Psoas muscle (tissue), 8 donors: ENCODE measurements around the gene UBIAD1. TPM values are rescaled to one million over a fixed set of nuclear protein-coding genes. Genes with fewer than 3 reads are reported as not detected.

Source experiments
- ATAC-seq, 4 donors: fragments of 200-7000 bp; cut with Tn5 transposase; one replicate each; pipeline ENCODE4 v1.9.1; 2020; ENCODE audit warnings: moderate library complexity in 3 of 4, mild to moderate bottlenecking in 2 of 4
- DNase-seq, 2 donors: peaks; one replicate each; pipeline ENCODE4 v3.0.0-alpha.2; 2020
- H3K27ac ChIP-seq: fragments of 200-600 bp; one replicate; pipeline ENCODE4 v1.8.0; 2022
- H3K27me3 ChIP-seq, 3 donors: fragments of 200-600 bp in 1 of 3; one replicate each; pipeline versions ENCODE4 v1.6.1 to v1.8.0; 2013 to 2022; ENCODE audit warnings: low read length in 2 of 3, mild to moderate bottlenecking in 2 of 3, moderate library complexity in 1 of 3; ENCODE audit not compliant: insufficient read depth in 3 of 3
- H3K36me3 ChIP-seq, 2 donors: fragments of 200-600 bp in 1 of 2; one replicate each; pipeline versions ENCODE4 v1.6.1 to v1.8.0; 2013 to 2022; ENCODE audit warnings: low read depth in 1 of 2, mild to moderate bottlenecking in 1 of 2, moderate library complexity in 1 of 2; ENCODE audit not compliant: insufficient read depth in 1 of 2
- H3K4me1 ChIP-seq: fragments of 200-600 bp; one replicate; pipeline ENCODE4 v1.8.0; 2022
- H3K4me3 ChIP-seq: fragments of 200-600 bp; one replicate; pipeline ENCODE4 v1.8.0; 2022; ENCODE audit warnings: mild to moderate bottlenecking
- H3K9me3 ChIP-seq: fragments of 200-600 bp; one replicate; pipeline ENCODE4 v1.8.0; 2022
- WGBS, 3 donors: extraction: QIAGEN DNeasy Blood & Tissue Kit; methylation state at CpG; one replicate each; pipeline versions ENCODE4 v1.1.6 to v1.1.7; 2013; 5-methylcytosine and 5-hydroxymethylcytosine counted together
- intact Hi-C, 2 donors: fragments of 100-400 bp; cut with DNase I; formaldehyde crosslinking; loops; one replicate each; pipeline versions ENCODE4 v1.11.0 to v1.14.2; 2022
- polyA plus RNA-seq, 3 donors: library from polyadenylated mRNA; stranded (reverse); fragments of 200-250 nt; gene quantifications; one replicate each; pipeline ENCODE4 v1.2.3, GENCODE V29; 2013
- total RNA-seq, 4 donors: library from RNA; stranded (reverse); fragmentation: NEBNext Ultra II Directional in 2 of 4; extraction: Animal tissue kit (Norgen Biotek cat#: 25700) in 2 of 4; gene quantifications; one replicate each; pipeline versions ENCODE4 v1.2.1 to v1.2.4, GENCODE V29; 2021 to 2023
- TF ChIP-seq, protein P1 (sequence below): fragments of 200-600 bp; IDR thresholded peaks from one replicate; pipeline ENCODE4 v1.8.0; 2022; ENCODE audit warnings: antibody characterized with exemption
- donor health status: healthy with polysubstance abuse.
- donor health status: DM: no; HTN: no; CAD: no; lungs with moderate emphysema.
- donor health status: Bipolar disorder and iron deficiency.
- donor health status: healthy.
- donor health status: DM: yes; HTN: yes; CAD: no.
- donor health status: DM: no; HTN: no; CAD: no.
- donor health status: DM: no; HTN: no; CAD: no.
- donor health status: DM: yes; HTN: yes; CAD: no.

Gene UBIAD1
- total and polyA plus RNA-seq, 7 donors, result 19.0 to 29.4 (median 25.0) TPM

DNA sequence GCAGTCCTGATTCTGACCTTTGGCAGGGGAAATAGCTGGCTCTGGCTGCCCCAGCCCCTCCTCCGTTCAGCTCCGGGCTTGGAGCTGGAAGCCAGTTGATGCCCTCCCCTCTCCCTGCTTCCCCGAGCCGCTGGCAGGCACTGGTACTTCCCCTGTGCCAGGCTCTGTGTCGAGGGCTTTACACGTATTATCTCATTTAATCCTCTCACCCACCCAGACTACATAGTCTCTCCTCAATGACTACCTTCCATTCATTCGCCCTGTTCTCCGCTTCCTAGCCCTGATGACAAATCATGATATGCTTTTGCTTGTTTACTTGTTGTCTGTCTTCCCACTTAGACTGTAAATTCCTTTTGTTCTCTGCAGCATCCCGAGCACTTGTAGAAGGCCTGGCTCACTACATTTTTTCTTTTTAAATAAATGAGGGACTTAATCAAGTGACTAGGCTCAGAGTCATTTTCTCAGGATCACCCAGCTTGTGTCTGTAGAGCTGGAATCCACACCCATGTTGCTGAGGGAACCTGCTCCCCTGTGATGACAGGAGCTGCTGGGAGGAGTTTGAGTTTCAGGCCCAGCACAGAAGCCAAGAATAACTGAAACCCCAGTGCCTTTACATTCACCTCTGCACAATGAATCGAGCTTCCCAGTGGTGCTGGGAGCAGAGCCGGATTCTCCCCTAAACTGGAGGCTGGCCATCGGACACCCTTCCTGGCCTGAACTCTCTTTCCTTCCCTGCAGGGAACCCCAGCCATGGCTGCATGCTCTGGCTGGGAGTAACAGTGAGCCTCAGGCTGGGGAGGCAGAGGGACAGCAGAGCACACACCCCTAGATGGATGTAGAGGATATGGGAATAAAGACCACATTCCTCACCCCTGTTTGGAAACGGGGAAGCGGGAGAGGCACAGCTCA lies 58.3 kb downstream of the UBIAD1 start:
- intact Hi-C loops, result no loop called here
- WGBS, 3 donors, result 63 to 69% (median 66%) methylated on average over 14 of the region's 14 CpGs

DNA sequence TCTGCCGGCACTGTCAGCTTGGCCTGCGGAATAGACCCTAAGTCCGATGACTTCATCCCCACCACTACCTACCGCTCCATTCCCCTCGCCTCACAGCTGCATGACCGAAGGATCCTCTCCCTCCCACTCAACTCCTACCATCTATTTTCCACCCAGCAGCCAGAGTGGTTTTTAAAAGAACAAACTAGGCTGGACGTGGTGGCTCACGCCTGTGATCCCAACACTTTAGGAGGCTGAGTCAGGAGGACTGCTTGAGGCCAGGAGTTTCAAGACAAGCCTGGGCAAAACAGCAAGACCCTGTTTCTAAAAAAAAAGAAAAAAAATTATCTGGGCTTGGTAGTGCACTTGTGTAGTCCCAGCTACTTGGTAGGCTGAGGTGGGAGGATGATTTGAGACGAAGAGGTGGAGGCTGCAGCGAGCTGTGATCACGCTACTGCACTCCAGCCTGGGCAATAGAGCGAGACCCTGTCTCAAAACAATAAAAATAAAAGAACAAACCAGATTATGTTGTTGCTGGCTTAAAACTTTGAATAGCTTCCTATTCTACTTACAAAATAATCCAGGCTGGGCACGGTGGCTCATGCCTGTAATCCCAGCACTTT lies 59.0 kb downstream of the UBIAD1 start:
- H3K27ac ChIP-seq, result no peak overlapping the region
- no peaks in the 10 kb centered on the region for H3K4me1 ChIP-seq
- 84 to 91% (median 89%) methylated on average over 13 of the region's 13 CpGs for WGBS, 3 donors
- TF ChIP-seq, protein P1, sequence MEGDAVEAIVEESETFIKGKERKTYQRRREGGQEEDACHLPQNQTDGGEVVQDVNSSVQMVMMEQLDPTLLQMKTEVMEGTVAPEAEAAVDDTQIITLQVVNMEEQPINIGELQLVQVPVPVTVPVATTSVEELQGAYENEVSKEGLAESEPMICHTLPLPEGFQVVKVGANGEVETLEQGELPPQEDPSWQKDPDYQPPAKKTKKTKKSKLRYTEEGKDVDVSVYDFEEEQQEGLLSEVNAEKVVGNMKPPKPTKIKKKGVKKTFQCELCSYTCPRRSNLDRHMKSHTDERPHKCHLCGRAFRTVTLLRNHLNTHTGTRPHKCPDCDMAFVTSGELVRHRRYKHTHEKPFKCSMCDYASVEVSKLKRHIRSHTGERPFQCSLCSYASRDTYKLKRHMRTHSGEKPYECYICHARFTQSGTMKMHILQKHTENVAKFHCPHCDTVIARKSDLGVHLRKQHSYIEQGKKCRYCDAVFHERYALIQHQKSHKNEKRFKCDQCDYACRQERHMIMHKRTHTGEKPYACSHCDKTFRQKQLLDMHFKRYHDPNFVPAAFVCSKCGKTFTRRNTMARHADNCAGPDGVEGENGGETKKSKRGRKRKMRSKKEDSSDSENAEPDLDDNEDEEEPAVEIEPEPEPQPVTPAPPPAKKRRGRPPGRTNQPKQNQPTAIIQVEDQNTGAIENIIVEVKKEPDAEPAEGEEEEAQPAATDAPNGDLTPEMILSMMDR, result no peak
- no peak for DNase-seq
- no peak overlapping the region for H3K4me3 ChIP-seq
- intact Hi-C loops, result no loop called here
- no peak for ATAC-seq
- H3K9me3 ChIP-seq, result no peaks in the 10 kb centered on the region
- no peaks in the 10 kb centered on the region for H3K36me3 ChIP-seq
- H3K27me3 ChIP-seq, result no peaks in the 10 kb centered on the region

More for the DNA sequence above, 58.3 kb downstream of the UBIAD1 start:
- Histone ChIP-seq H3K27me3 (no peaks in the 10 kb centered on the region), H3K27ac (no peak overlapping the region), H3K4me1 (no peaks in the 10 kb centered on the region), H3K4me3 (no peak overlapping the region), H3K9me3 (no peaks in the 10 kb centered on the region), H3K36me3 (no peaks in the 10 kb centered on the region)
- DNase-seq (no peak), ATAC-seq (no peak)
- TF ChIP-seq, protein P1, result no peak

DNA sequence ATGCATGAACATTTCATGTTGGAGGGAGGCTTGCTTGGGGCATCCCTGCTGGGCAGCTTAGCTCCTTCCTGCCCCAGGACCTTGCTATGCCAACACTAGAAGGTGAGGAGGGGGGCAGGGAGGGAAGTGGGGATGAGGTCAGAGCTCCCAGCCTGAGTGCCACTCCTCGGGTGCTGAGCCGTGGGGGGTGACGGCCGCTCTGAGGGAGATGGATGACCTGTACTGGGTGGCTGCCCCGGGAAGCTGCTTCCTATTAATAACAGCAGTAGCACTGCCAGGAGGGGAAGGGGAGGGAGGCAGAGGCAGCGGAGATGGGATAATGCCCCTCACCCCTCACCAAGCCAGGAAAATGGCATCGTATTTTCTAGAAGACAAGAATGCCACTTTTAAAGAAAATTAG lies 60.6 kb downstream of the UBIAD1 start:
- H3K4me3 ChIP-seq, result no peak overlapping the region
- no peak overlapping the region for H3K27ac ChIP-seq
- no peaks in the 10 kb centered on the region for H3K36me3 ChIP-seq
- H3K27me3 ChIP-seq, result no peaks in the 10 kb centered on the region
- ATAC-seq, result no peak
- 43 to 58% (median 54%) methylated on average over 7 of the region's 7 CpGs for WGBS, 3 donors
- peaks cover 12% of the 10 kb centered on the region for H3K4me1 ChIP-seq
- no peak for DNase-seq
- H3K9me3 ChIP-seq, result no peaks in the 10 kb centered on the region
- intact Hi-C loops, result no loop called here
- TF ChIP-seq, protein P1, result no peak

DNA sequence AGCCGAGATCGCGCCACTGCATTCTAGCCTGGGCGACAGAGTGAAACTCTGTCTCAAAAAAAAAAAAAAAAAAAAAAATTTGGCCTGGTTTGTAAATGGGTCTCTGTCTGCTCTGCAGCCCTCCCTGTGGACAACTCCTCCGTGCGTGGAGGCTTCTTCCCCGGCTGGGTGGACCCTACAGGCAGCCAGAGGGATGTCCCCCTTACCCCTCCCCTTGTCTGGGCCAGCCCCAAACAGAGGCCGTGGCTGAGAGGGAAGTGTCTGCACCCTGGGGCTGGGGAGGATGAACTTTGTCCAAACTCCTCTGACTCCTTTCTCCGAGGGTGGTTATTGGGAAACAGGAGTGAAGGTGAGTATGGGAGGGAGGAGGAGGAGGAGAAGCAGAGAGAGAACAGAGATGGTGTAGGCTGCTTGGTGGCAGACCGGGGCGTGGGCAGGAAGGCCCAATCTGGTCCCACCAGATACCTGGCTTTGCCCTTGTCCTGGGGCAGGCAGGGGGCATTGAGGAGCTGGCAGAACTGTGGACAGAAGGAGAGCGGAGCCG lies 61.3 kb downstream of the UBIAD1 start:
- intact Hi-C loops, result no loop called here
- Histone ChIP-seq H3K9me3 (no peaks in the 10 kb centered on the region), H3K4me1 (peaks cover 13% of the 10 kb centered on the region), H3K4me3 (no peak overlapping the region), H3K36me3 (no peaks in the 10 kb centered on the region), H3K27me3 (no peaks in the 10 kb centered on the region), H3K27ac (no peak overlapping the region)
- WGBS, 3 donors, result 70 to 77% (median 73%) methylated on average over 13 of the region's 13 CpGs
- TF ChIP-seq, protein P1, result no peak
- ATAC-seq (no peak), DNase-seq (no peak)
